Memory B cell (primary cell): ENCODE data around the gene MAN2C1.

Experiments
- ATAC-seq: fragments of 150-1000 bp; cut with Tn5 transposase; 2 replicates; pipeline ENCODE4 v1.10.0; 2021; ENCODE audit warnings: low read depth, mild to moderate bottlenecking, moderate library complexity
- DNase-seq, 2 donors: peaks; one replicate each; pipeline ENCODE4 v3.0.0; 2022; ENCODE audit warnings: low spot score in 2 of 2
- H3K27ac Mint-ChIP-seq: one replicate; pipeline ENCODE4 v1.8.0; 2022; ENCODE audit warnings: mild to moderate bottlenecking, moderate library complexity, mixed read lengths
- H3K27me3 Mint-ChIP-seq: one replicate; pipeline ENCODE4 v1.8.0; 2022; ENCODE audit warnings: mixed read lengths
- H3K36me3 Mint-ChIP-seq: one replicate; pipeline ENCODE4 v1.8.0; 2022; ENCODE audit warnings: mild to moderate bottlenecking, mixed read lengths
- H3K4me1 Mint-ChIP-seq: one replicate; pipeline ENCODE4 v1.8.0; 2022; ENCODE audit warnings: mixed read lengths
- H3K4me3 Mint-ChIP-seq: one replicate; pipeline ENCODE4 v1.8.0; 2022; ENCODE audit warnings: mild to moderate bottlenecking, moderate library complexity, mixed read lengths
- H3K9me3 Mint-ChIP-seq: one replicate; pipeline ENCODE4 v1.8.0; 2022; ENCODE audit warnings: mixed read lengths

The MAN2C1 gene

DNA sequence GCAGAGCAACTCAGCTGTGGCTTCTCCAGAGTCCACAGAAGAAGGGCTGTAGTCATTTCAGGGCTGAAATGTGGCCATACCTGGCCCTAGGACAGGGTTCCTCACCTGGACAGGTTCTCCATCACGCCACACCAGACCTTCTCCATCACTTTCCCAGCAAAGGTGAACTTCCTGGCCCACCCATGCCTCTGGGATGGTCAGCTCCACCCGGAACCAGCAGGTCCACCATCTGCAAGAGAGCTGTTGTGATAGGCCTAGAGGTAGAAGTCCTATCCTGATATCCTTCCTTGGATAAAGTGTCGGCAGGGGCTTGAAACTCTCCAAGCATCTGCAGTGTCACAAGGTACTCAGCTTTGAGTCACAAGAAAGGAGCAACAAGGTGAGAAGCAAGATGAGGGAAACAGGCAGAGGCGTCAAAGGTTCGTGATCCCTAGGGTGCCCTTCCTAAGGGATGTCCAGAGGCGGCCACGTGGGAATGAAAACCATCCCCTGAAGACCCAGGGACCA is 948 bp downstream of the MAN2C1 start:
- no peaks in the 10 kb centered on the region for H3K9me3 Mint-ChIP-seq
- H3K4me3 Mint-ChIP-seq: peak overlapping the region; percentile 89
- H3K36me3 Mint-ChIP-seq: peaks cover 3% of the 10 kb centered on the region
- ATAC-seq (no peak), DNase-seq (no peak)
- peak overlapping the region; percentile 96 for H3K27ac Mint-ChIP-seq
- H3K27me3 Mint-ChIP-seq: no peaks in the 10 kb centered on the region
- H3K4me1 Mint-ChIP-seq: peaks cover 11% of the 10 kb centered on the region

DNA sequence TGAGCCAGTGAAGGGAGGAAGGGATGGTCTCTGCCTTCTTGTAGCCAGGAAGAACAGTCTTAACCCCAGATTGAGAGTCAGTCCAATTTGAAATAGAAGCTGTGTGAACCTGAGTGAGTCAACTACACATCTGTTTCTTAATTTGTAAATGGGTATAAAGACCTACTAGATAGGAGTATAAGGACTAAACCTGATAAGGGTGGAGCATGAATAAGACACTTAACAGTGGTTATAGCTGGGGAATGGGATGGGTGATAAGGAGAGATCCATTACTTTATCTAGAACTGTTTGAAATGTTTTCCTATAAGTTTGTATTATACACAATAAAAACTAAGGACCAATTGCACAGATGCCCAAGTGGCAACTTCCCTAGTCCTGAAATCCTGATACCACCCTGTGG is 1.4 kb downstream of the MAN2C1 start:
- H3K9me3 Mint-ChIP-seq: no peaks in the 10 kb centered on the region
- H3K27me3 Mint-ChIP-seq: no peaks in the 10 kb centered on the region
- H3K4me1 Mint-ChIP-seq: peaks cover 11% of the 10 kb centered on the region
- peaks cover 3% of the 10 kb centered on the region for H3K36me3 Mint-ChIP-seq
- H3K27ac Mint-ChIP-seq: peak overlapping the region; percentile 96
- no peak overlapping the region for H3K4me3 Mint-ChIP-seq
- ATAC-seq (no peak), DNase-seq (no peak)

GRCh38 chr15:75366163-75366562 is 2.2 kb downstream of the MAN2C1 start:
- Mint-ChIP-seq H3K27ac (no peak overlapping the region), H3K36me3 (no peaks in the 10 kb centered on the region), H3K27me3 (no peaks in the 10 kb centered on the region), H3K9me3 (no peaks in the 10 kb centered on the region), H3K4me1 (peaks cover 11% of the 10 kb centered on the region), H3K4me3 (peak overlapping the region; percentile 11)
- ATAC-seq: no peak
- no peak for DNase-seq

DNA sequence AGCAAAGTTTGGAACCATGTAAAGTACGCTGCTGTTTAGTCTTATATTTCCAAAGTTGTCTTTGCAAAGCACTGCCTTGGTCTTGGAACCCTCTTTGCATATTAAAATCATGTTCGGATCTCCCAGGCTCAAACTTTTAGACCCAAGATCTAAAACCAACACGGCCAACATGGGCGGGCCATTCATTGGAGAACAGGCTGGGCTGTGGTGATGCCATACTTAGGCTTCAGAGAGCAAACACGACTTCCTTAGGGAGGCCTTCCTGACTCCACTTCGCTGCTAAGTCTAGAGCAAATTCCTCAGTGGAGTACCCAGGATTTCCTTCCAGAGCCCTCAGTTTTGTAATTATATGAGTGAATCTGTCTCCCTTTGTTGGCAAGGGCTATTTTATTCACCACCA is 3.5 kb downstream of the MAN2C1 start:
- Mint-ChIP-seq H3K4me3 (no peak overlapping the region), H3K27ac (no peak overlapping the region), H3K36me3 (peaks cover 5% of the 10 kb centered on the region), H3K27me3 (no peaks in the 10 kb centered on the region), H3K4me1 (peaks cover 11% of the 10 kb centered on the region), H3K9me3 (no peaks in the 10 kb centered on the region)
- ATAC-seq: no peak
- no peak for DNase-seq

- ATAC-seq: no peak
- H3K27me3 Mint-ChIP-seq: no peaks in the 10 kb centered on the region
- H3K4me1 Mint-ChIP-seq: peaks cover 5% of the 10 kb centered on the region
- no peaks in the 10 kb centered on the region for H3K9me3 Mint-ChIP-seq
- no peak overlapping the region for H3K27ac Mint-ChIP-seq
- DNase-seq: no peak
- no peak overlapping the region for H3K4me3 Mint-ChIP-seq
- H3K36me3 Mint-ChIP-seq: peaks cover 7% of the 10 kb centered on the region
Observed at GRCh38 chr15:75363786-75364185, 4.6 kb downstream of the MAN2C1 start.

GRCh38 chr15:75362642-75363249 is 5.7 kb downstream of the MAN2C1 start:
- ATAC-seq (no peak), DNase-seq (no peak)
- peaks cover 9% of the 10 kb centered on the region for H3K36me3 Mint-ChIP-seq
- H3K27me3 Mint-ChIP-seq: no peaks in the 10 kb centered on the region
- no peaks in the 10 kb centered on the region for H3K9me3 Mint-ChIP-seq
- H3K4me3 Mint-ChIP-seq: no peak overlapping the region
- no peak overlapping the region for H3K27ac Mint-ChIP-seq
- H3K4me1 Mint-ChIP-seq: peaks cover 3% of the 10 kb centered on the region

DNA sequence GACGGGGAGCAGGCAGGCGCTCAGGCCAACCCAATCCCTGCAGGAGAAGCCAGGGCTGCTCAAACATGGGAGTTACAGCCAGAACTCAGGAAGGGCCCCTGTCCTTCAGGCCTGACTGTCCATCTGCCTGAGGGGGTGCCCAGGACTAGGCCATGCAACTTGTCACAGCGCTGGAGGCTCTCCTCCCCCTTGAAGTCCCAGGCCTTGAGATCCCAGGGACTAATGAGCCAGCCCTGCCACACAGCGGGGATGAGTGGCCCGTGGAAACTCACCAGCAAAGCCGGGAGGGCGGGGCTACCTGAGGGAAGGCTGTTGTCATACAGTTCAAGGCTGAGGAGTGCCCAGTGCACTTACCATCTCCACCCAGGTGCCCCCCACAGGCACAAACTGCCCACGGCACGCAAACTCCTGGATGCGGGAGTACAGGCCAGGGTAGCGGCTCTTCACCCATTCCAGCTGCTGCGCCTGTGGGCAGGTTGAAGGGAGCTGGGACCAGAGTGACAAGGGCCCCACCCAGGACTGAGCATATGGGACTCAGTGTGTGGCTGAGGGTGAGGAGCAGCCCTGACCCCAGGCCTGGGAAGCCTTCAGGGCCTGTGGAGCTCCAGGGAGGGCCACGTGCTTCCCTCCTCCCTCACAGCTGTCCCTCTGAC is 6.3 kb downstream of the MAN2C1 start:
- H3K4me1 Mint-ChIP-seq: no peaks in the 10 kb centered on the region
- DNase-seq (no peak), ATAC-seq (no peak)
- H3K27me3 Mint-ChIP-seq: no peaks in the 10 kb centered on the region
- no peak overlapping the region for H3K27ac Mint-ChIP-seq
- no peaks in the 10 kb centered on the region for H3K9me3 Mint-ChIP-seq
- H3K4me3 Mint-ChIP-seq: no peak overlapping the region
- peaks cover 9% of the 10 kb centered on the region for H3K36me3 Mint-ChIP-seq

DNA sequence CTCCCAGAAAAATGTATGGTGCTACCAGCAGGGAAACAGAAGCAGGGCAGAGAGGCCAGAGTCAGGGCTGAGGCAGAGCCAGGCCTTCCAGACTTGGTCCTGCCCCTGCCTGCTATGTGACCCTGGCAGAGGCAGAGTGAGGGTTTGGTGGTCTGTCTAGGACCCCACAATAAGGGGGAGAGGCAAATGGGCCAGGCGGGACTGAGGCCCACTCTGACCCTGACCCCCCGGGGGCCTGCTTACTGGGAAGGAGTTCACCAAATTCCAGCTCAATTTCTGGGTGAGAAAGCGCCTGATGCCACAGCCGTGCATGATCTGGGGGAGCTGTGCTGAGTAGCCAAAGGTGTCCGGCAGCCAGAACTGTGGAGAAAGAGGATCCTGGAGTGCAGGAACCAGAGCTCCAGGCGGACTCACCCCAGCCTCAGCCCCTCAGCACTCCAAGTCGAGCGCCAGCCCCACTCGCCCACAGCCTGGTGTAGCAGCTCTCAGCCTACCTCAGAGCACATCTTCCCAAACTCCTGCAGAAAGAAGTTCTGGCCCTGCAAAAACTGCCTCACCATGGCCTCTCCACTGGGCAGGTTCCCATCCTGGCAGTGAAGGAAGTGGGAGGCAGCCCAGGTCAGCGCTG is 6.9 kb downstream of the MAN2C1 start:
- Mint-ChIP-seq H3K4me1 (no peaks in the 10 kb centered on the region), H3K9me3 (no peaks in the 10 kb centered on the region), H3K27me3 (no peaks in the 10 kb centered on the region), H3K27ac (no peak overlapping the region), H3K4me3 (no peak overlapping the region), H3K36me3 (peaks cover 9% of the 10 kb centered on the region)
- DNase-seq: no peak
- ATAC-seq: no peak

GRCh38 chr15:75360856-75361255 is 7.6 kb downstream of the MAN2C1 start:
- DNase-seq: no peak

GRCh38 chr15:75360391-75360790 is 8.0 kb downstream of the MAN2C1 start:
- no peak overlapping the region for H3K27ac Mint-ChIP-seq
- no peak overlapping the region for H3K4me3 Mint-ChIP-seq
- H3K27me3 Mint-ChIP-seq: no peaks in the 10 kb centered on the region
- DNase-seq (no peak), ATAC-seq (no peak)
- peaks cover 16% of the 10 kb centered on the region for H3K36me3 Mint-ChIP-seq
- no peaks in the 10 kb centered on the region for H3K9me3 Mint-ChIP-seq
- H3K4me1 Mint-ChIP-seq: no peaks in the 10 kb centered on the region

More at GRCh38 chr15:75360856-75361255, 7.6 kb downstream of the MAN2C1 start:
- Mint-ChIP-seq H3K36me3 (peaks cover 14% of the 10 kb centered on the region), H3K9me3 (no peaks in the 10 kb centered on the region), H3K27ac (no peak overlapping the region), H3K4me3 (no peak overlapping the region), H3K4me1 (no peaks in the 10 kb centered on the region), H3K27me3 (no peaks in the 10 kb centered on the region)
- no peak for ATAC-seq

GRCh38 chr15:75359537-75360250 is 8.7 kb downstream of the MAN2C1 start:
- DNase-seq (no peak), ATAC-seq (no peak)
- H3K4me3 Mint-ChIP-seq: no peak overlapping the region
- H3K4me1 Mint-ChIP-seq: no peaks in the 10 kb centered on the region
- H3K27ac Mint-ChIP-seq: no peak overlapping the region
- no peaks in the 10 kb centered on the region for H3K27me3 Mint-ChIP-seq
- peaks cover 17% of the 10 kb centered on the region for H3K36me3 Mint-ChIP-seq
- no peaks in the 10 kb centered on the region for H3K9me3 Mint-ChIP-seq

DNA sequence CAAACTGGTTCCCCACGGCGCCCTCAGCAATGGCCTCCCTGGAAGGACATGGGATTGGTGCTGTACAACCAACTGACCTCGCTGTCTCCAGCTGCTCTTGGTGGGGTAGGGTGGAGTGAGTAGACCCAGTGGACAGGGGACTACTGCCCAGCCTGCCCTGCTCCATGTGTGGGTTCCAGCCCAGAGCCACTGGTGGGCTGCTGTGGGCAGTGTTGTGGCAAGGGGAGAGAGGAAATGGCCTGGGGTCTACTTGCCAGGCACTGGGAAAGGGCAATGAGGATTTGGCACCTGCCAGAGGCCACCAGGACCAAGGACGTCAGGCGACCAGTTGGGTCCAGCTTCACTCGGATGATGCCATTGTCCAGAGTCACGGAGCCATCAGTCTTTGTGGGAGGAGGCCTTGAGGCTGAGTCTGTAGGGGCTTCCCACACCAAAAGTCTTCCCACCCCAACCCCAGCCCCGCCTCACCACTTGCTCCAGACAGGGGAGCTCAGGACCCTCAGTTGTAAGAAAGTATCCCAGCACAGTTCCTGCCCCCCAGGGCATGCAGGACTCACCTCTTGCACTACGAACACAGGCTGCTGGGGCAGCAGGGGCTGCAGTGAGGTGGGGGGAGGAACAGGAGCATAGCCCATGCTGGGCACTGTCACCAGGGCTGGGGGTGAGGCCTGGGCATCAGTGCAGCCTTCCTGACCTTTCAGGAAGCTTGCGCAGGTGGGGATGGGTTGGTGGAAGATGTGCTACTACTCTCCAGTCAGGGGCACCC is 9.5 kb downstream of the MAN2C1 start:
- H3K27ac Mint-ChIP-seq: no peak overlapping the region
- DNase-seq (no peak), ATAC-seq (no peak)
- H3K4me1 Mint-ChIP-seq: no peaks in the 10 kb centered on the region
- H3K36me3 Mint-ChIP-seq: peaks cover 18% of the 10 kb centered on the region
- no peak overlapping the region for H3K4me3 Mint-ChIP-seq
- no peaks in the 10 kb centered on the region for H3K27me3 Mint-ChIP-seq
- no peaks in the 10 kb centered on the region for H3K9me3 Mint-ChIP-seq

- ATAC-seq (no peak), DNase-seq (no peak)
- H3K9me3 Mint-ChIP-seq: no peaks in the 10 kb centered on the region
- no peaks in the 10 kb centered on the region for H3K4me1 Mint-ChIP-seq
- peaks cover 18% of the 10 kb centered on the region for H3K36me3 Mint-ChIP-seq
- no peaks in the 10 kb centered on the region for H3K27me3 Mint-ChIP-seq
- H3K27ac Mint-ChIP-seq: no peak overlapping the region
- H3K4me3 Mint-ChIP-seq: no peak overlapping the region
Observed at GRCh38 chr15:75357976-75358673, 10.3 kb downstream of the MAN2C1 start.
